GM19438 (cell line): ENCODE measurements around the gene TMEM130.
"Not testable (repeated sequence)": the region's sequence is repeated elsewhere in the genome, so short reads cannot be mapped to it uniquely, and the experiment has no call there.

Experiments used
- ATAC-seq: cut with Tn5 transposase; IDR thresholded peaks from one replicate; pipeline ENCODE4 v1.9.1; 2021; ENCODE audit warnings: low read depth; ENCODE audit not compliant: unreplicated experiment

Gene TMEM130

GRCh38 chr7:98855610-98856422, 14.0 kb downstream of the TMEM130 start:
- no peak for ATAC-seq

GRCh38 chr7:98852826-98853225, 17.0 kb downstream of the TMEM130 start:
- ATAC-seq: no peak

GRCh38 chr7:98848918-98849317, 20.9 kb downstream of the TMEM130 start:
- ATAC-seq: no peak

- ATAC-seq: not testable (repeated sequence)
Measured at GRCh38 chr7:98842552-98842951, 27.3 kb downstream of the TMEM130 start.

- ATAC-seq: no peak
Measured at GRCh38 chr7:98841179-98841997, 28.4 kb downstream of the TMEM130 start.

GRCh38 chr7:98840722-98841121, 29.1 kb downstream of the TMEM130 start:
- ATAC-seq: no peak

GRCh38 chr7:98840096-98840495, 29.7 kb downstream of the TMEM130 start:
- no peak for ATAC-seq

- no peak for ATAC-seq
Measured at GRCh38 chr7:98837630-98837972, 32.2 kb downstream of the TMEM130 start.

GRCh38 chr7:98836811-98837629, 32.8 kb downstream of the TMEM130 start:
- ATAC-seq: no peak

- no peak for ATAC-seq
Measured at GRCh38 chr7:98834949-98835348, 34.9 kb downstream of the TMEM130 start.

GRCh38 chr7:98833022-98833421, 36.8 kb downstream of the TMEM130 start:
- no peak for ATAC-seq

GRCh38 chr7:98831641-98832221, 38.1 kb downstream of the TMEM130 start:
- no peak for ATAC-seq

GRCh38 chr7:98830972-98831548, 38.8 kb downstream of the TMEM130 start:
- ATAC-seq: no peak

GRCh38 chr7:98828368-98828767, 41.4 kb downstream of the TMEM130 start:
- ATAC-seq: no peak

GRCh38 chr7:98827258-98827657, 42.6 kb downstream of the TMEM130 start:
- ATAC-seq: no peak

- no peak for ATAC-seq
Measured at GRCh38 chr7:98826811-98827231, 43.0 kb downstream of the TMEM130 start.

GRCh38 chr7:98826387-98826786, 43.4 kb downstream of the TMEM130 start:
- ATAC-seq: no peak

- ATAC-seq: no peak
Measured at GRCh38 chr7:98823226-98823625, 46.6 kb downstream of the TMEM130 start.

GRCh38 chr7:98821348-98821747, 48.5 kb downstream of the TMEM130 start:
- no peak for ATAC-seq
